Choroid plexus epithelial cell (primary cell): ENCODE data around the gene NSF.

ENCODE experiments used
- DNase-seq: peaks from one replicate; pipeline ENCODE4 v3.0.0-alpha.2; 2010; ENCODE audit warnings: low read depth
- H3K4me3 ChIP-seq: 2 replicates; pipeline ENCODE4 v1.5.1; 2011; ENCODE audit warnings: low read depth, mild to moderate bottlenecking, control low read depth, low read length, moderate library complexity
- TF ChIP-seq, protein P1 (sequence below): conservative IDR thresholded peaks from 2 replicates; pipeline ENCODE4 v1.5.1; 2011; ENCODE audit warnings: low read depth, mild to moderate bottlenecking, control low read depth, inconsistent platforms, low read length, moderate library complexity

The NSF gene

DNA sequence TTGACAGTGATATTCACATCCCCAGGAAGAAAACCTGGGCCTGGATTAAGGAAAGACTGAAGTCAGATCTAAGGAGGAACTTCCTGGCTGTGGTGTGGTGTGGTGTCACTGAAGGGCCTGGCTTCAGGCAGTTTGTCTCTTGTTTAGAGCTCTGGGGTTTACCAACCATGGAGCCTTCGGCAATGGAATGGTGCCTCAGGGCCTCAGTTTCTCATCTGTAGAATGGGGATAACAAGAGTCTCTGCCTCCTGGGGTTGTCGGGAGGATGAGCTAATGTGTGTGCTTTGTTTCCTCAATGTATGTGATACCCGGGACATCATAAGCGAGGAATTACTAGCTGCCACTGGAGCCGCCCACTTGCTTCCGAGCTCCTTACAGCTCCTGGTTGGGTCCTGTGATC lies 215.3 kb downstream of the NSF start:
- DNase-seq, result no peak
- TF ChIP-seq, protein P1, sequence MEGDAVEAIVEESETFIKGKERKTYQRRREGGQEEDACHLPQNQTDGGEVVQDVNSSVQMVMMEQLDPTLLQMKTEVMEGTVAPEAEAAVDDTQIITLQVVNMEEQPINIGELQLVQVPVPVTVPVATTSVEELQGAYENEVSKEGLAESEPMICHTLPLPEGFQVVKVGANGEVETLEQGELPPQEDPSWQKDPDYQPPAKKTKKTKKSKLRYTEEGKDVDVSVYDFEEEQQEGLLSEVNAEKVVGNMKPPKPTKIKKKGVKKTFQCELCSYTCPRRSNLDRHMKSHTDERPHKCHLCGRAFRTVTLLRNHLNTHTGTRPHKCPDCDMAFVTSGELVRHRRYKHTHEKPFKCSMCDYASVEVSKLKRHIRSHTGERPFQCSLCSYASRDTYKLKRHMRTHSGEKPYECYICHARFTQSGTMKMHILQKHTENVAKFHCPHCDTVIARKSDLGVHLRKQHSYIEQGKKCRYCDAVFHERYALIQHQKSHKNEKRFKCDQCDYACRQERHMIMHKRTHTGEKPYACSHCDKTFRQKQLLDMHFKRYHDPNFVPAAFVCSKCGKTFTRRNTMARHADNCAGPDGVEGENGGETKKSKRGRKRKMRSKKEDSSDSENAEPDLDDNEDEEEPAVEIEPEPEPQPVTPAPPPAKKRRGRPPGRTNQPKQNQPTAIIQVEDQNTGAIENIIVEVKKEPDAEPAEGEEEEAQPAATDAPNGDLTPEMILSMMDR, result no peak

More for the DNA sequence above, 215.3 kb downstream of the NSF start:
- no peak overlapping the region for H3K4me3 ChIP-seq
